Neural cell (in vitro differentiated cells): Measurements from ENCODE around the gene CCNDBP1.

Experiments used
- EP300 ChIP-seq: fragments of 450-650 bp; conservative IDR thresholded peaks from 2 replicates; pipeline ENCODE4 v1.6.1; 2014; ENCODE audit warnings: antibody characterized with exemption, mild to moderate bottlenecking, moderate library complexity; ENCODE audit not compliant: poor library complexity, severe bottlenecking
- EZH2 ChIP-seq: fragments of 200-600, 300-800 bp; shearing (Covaris generic), sonication (generic); IDR thresholded peaks from 2 replicates; pipeline ENCODE4 v1.6.1; 2014; ENCODE audit warnings: antibody characterized with exemption, low read length, borderline replicate concordance, mild to moderate bottlenecking; ENCODE audit not compliant: insufficient read depth, poor library complexity, severe bottlenecking
- POLR2AphosphoS5 ChIP-seq: IDR thresholded peaks from 2 replicates; pipeline ENCODE4 v1.6.1; 2012
- RAD21 ChIP-seq: fragments of 450-650 bp; conservative IDR thresholded peaks from 2 replicates; pipeline ENCODE4 v1.6.1; 2014; ENCODE audit warnings: antibody characterized with exemption, mild to moderate bottlenecking, moderate library complexity
- REST ChIP-seq: IDR thresholded peaks from 2 replicates; pipeline ENCODE4 v1.6.1; 2012; ENCODE audit warnings: borderline replicate concordance
- TF ChIP-seq, protein P1 (sequence below): fragments of 450-650 bp; IDR thresholded peaks from 2 replicates; pipeline ENCODE4 v1.5.1; 2014; ENCODE audit warnings: antibody characterized with exemption, mild to moderate bottlenecking, moderate library complexity; ENCODE audit not compliant: poor library complexity, severe bottlenecking

- TF ChIP-seq, protein P1, sequence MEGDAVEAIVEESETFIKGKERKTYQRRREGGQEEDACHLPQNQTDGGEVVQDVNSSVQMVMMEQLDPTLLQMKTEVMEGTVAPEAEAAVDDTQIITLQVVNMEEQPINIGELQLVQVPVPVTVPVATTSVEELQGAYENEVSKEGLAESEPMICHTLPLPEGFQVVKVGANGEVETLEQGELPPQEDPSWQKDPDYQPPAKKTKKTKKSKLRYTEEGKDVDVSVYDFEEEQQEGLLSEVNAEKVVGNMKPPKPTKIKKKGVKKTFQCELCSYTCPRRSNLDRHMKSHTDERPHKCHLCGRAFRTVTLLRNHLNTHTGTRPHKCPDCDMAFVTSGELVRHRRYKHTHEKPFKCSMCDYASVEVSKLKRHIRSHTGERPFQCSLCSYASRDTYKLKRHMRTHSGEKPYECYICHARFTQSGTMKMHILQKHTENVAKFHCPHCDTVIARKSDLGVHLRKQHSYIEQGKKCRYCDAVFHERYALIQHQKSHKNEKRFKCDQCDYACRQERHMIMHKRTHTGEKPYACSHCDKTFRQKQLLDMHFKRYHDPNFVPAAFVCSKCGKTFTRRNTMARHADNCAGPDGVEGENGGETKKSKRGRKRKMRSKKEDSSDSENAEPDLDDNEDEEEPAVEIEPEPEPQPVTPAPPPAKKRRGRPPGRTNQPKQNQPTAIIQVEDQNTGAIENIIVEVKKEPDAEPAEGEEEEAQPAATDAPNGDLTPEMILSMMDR = no peak
- TF ChIP-seq EP300 = no peak
- TF ChIP-seq EZH2 = no peak
- no peak for TF ChIP-seq RAD21
- no peak for TF ChIP-seq POLR2AphosphoS5
- TF ChIP-seq REST = no peak
Measured at GRCh38 chr15:43242616-43243015, 57.4 kb downstream of the CCNDBP1 start.
